Endothelial cell of umbilical vein (primary cell): Measurements from ENCODE around the gene PNPO.

ENCODE experiments used
- EZH2 ChIP-seq: IDR thresholded peaks from 2 replicates; pipeline ENCODE4 v1.6.1; 2012; ENCODE audit warnings: borderline replicate concordance, low read depth, mild to moderate bottlenecking, moderate library complexity, low read length, inconsistent platforms; ENCODE audit not compliant: severe bottlenecking
- POLR2A ChIP-seq: IDR thresholded peaks from 2 replicates; pipeline ENCODE4 v1.6.1; 2012; ENCODE audit warnings: low read depth, mild to moderate bottlenecking, control low read depth, low read length
- TF ChIP-seq, protein P1 (sequence below), 2 donors: IDR thresholded peaks; 1 replicate in 1 of 2; 2 replicates in 1 of 2; pipeline ENCODE4 v1.5.1; 2011; ENCODE audit warnings: low read length in 2 of 2, mild to moderate bottlenecking in 2 of 2, moderate library complexity in 2 of 2, control low read depth in 1 of 2, inconsistent platforms in 1 of 2, low read depth in 1 of 2; ENCODE audit not compliant: insufficient read depth in 1 of 2; ENCODE audit errors: extremely low read depth in 1 of 2

DNA sequence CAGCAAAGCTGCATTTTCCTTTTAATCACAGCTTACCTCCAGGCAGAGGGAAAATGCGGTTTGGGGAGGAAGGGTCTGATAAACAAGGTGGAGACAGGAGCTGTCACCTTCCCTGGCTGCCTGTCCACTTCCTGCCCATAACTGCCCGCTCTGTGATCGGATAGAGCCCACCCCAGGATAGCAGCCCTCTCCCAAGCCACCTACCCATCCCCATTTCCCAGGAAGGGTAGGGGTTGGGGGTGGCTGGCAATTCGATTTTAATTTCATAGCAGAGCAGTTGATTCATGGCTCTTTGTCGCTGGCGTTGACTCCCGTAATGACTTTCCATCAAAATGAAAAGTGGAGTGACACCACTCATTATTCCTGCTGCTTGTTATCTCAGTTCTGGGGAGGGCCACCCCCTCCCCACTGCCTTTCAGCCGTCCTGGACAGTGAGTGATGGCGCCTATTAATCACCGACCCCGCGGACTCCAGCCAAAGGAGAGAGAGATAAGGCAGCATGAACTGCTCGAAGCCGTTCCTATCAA lies 40.8 kb downstream of the PNPO start:
- TF ChIP-seq POLR2A (no peak), EZH2 (no peak)
- TF ChIP-seq, protein P1, sequence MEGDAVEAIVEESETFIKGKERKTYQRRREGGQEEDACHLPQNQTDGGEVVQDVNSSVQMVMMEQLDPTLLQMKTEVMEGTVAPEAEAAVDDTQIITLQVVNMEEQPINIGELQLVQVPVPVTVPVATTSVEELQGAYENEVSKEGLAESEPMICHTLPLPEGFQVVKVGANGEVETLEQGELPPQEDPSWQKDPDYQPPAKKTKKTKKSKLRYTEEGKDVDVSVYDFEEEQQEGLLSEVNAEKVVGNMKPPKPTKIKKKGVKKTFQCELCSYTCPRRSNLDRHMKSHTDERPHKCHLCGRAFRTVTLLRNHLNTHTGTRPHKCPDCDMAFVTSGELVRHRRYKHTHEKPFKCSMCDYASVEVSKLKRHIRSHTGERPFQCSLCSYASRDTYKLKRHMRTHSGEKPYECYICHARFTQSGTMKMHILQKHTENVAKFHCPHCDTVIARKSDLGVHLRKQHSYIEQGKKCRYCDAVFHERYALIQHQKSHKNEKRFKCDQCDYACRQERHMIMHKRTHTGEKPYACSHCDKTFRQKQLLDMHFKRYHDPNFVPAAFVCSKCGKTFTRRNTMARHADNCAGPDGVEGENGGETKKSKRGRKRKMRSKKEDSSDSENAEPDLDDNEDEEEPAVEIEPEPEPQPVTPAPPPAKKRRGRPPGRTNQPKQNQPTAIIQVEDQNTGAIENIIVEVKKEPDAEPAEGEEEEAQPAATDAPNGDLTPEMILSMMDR (IDR thresholded peaks at IDR 0.05; ENCODE audit: extremely low read depth in 1 of 2, insufficient read depth in 1 of 2, low read depth in 1 of 2, low read length in 2 of 2): no peak
